Amygdala (tissue), 56 donors: ENCODE measurements around the gene RSF1.

ENCODE experiments used
- DNase-seq, 56 donors: peaks; one replicate each; lab custom pipeline; 2025; lab: John Stamatoyannopoulos, UW

Gene RSF1

GRCh38 chr11:77750394-77751156 lies 69.9 kb downstream of the RSF1 start:
- DNase-seq = no peak

GRCh38 chr11:77749232-77749631 lies 71.3 kb downstream of the RSF1 start:
- no peak for DNase-seq

- DNase-seq = no peak
Measured at GRCh38 chr11:77748266-77748665, 72.3 kb downstream of the RSF1 start.

- no peak for DNase-seq
Measured at GRCh38 chr11:77747381-77747969, 73.0 kb downstream of the RSF1 start.

- DNase-seq = no peak
Measured at GRCh38 chr11:77736473-77736872, 84.0 kb downstream of the RSF1 start.

GRCh38 chr11:77734890-77735289 lies 85.6 kb downstream of the RSF1 start:
- DNase-seq = no peak

- no peak for DNase-seq
Measured at GRCh38 chr11:77732143-77732542, 88.4 kb downstream of the RSF1 start.

GRCh38 chr11:77730789-77731188 lies 89.7 kb downstream of the RSF1 start:
- no peak for DNase-seq

- no peak for DNase-seq
Measured at GRCh38 chr11:77729063-77729462, 91.5 kb downstream of the RSF1 start.

- no peak for DNase-seq
Measured at GRCh38 chr11:77728203-77728786, 92.2 kb downstream of the RSF1 start.

- DNase-seq = no peak
Measured at GRCh38 chr11:77726524-77726923, 94.0 kb downstream of the RSF1 start.

GRCh38 chr11:77725433-77725832 lies 95.1 kb downstream of the RSF1 start:
- DNase-seq = no peak

GRCh38 chr11:77724636-77725035 lies 95.9 kb downstream of the RSF1 start:
- no peak for DNase-seq

GRCh38 chr11:77723024-77723423 lies 97.5 kb downstream of the RSF1 start:
- no peak for DNase-seq

- DNase-seq = no peak
Measured at GRCh38 chr11:77710358-77710757, 110.2 kb downstream of the RSF1 start.

- DNase-seq = no peak
Measured at GRCh38 chr11:77705876-77706579, 114.5 kb downstream of the RSF1 start.

GRCh38 chr11:77705195-77705875 lies 115.2 kb downstream of the RSF1 start:
- no peak for DNase-seq

GRCh38 chr11:77704029-77704428 lies 116.5 kb downstream of the RSF1 start:
- DNase-seq = no peak

GRCh38 chr11:77699425-77699824 lies 121.1 kb downstream of the RSF1 start:
- no peak for DNase-seq

- DNase-seq = no peak
Measured at GRCh38 chr11:77698896-77699295, 121.6 kb downstream of the RSF1 start.

- DNase-seq = no peak
Measured at GRCh38 chr11:77697865-77698264, 122.7 kb downstream of the RSF1 start.
